Kidney capillary endothelial cell (primary cell): ENCODE data around the gene PGPEP1.

Experiments used
- DNase-seq: peaks from one replicate; pipeline ENCODE4 v3.0.0-alpha.2; 2018; ENCODE audit warnings: low spot score

Gene PGPEP1

GRCh38 chr19:18418483-18419194, 78.2 kb downstream of the PGPEP1 start:
- no peak for DNase-seq

GRCh38 chr19:18419195-18419698, 78.8 kb downstream of the PGPEP1 start, which contains the start of gene SSBP4:
Gene SSBP4 (plus strand): TSS chr19:18419398. CDS start chr19:18419649, 251 bp downstream.
- peak; percentile 72 for DNase-seq
